K562 treated with DMSO at 1 percent for 12 hours (cell line): ENCODE data around the gene NCK2. TPM values are rescaled to one million over a fixed set of nuclear protein-coding genes. Genes with fewer than 3 reads are reported as not detected.

ENCODE experiments used
- total RNA-seq: library from RNA; unstranded; fragments of 300-600 nt; gene quantifications from 2 replicates; pipeline ENCODE4 v1.2.3, GENCODE V29; 2022; ENCODE audit not compliant: insufficient read depth

NCK2 gene
- total RNA-seq: 36.9 and 57.5 TPM in 2 replicates

DNA sequence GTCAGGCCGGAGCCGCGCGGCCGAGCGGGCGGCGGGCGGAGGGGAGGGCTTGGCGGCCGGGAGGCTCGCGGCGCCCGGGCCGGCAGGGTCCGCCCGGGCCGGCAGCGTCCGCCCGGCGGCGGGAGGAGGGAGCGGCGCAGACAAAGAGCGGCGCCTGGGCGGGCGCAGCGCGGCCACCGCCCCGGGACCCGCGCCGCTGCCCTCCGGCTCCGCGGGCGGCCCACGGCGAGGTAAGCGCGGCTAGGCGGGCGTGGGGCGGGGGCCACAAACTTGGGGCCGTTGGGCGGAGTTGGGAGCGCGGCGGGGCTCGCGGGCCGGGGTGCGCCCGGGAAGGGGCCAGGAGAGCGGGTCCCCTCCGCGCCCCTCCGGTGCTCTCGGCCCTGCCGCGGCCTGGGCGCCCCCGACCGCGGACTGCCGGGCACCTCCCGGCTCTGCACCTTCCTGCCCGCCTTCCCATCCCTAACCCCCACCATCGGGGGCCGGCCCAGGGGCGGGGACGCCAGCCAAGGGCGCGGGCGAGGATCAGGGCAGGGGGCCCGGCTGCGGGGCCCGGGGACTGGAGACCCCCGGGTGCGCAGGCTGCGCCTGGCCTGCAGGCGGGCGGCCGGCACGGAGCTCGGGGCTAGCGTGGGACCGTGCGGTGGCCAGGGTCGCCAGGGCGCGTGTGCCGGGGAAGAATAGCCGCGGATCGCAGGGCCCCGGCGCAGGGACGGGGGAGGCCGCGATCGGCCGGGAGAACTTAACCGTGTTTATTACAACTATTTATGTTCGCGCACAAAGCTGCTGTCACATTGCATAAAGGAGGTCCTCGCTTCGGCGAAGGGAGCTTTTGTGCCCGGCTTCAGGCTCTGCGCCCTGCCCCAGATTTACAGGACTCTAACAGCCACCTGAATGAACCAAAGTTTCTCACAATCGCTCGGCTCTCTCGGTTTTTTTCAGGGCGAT is at the start of gene NCK2:
Gene NCK2, plus strand, starts transcription at position 4 of the 945 bp plus-strand sequence. CDS start 110,152 bp downstream, outside the sequence.

